ENCODE results near the gene P4HA2.

GRCh38 chr5:132265336-132266030 lies 37.8 kb upstream of the P4HA2 start:
- no peak for TF ChIP-seq CTCF (conservative IDR thresholded peaks at IDR 0.05; ENCODE audit: low read length)
- no peak for TF ChIP-seq EZH2phosphoT487 (IDR thresholded peaks at IDR 0.05; ENCODE audit: borderline replicate concordance, low read depth, low read length)
